ENCODE measurements around the gene PCCB. TPM values are rescaled to one million over a fixed set of nuclear protein-coding genes. Genes with fewer than 3 reads are reported as not detected.
"Not testable (repeated sequence)": the region's sequence is repeated elsewhere in the genome, so short reads cannot be mapped to it uniquely, and the experiment has no call there.

Gene PCCB
- total RNA-seq, 2 donors from 2014 or later, result 43.2 to 112 TPM

DNA sequence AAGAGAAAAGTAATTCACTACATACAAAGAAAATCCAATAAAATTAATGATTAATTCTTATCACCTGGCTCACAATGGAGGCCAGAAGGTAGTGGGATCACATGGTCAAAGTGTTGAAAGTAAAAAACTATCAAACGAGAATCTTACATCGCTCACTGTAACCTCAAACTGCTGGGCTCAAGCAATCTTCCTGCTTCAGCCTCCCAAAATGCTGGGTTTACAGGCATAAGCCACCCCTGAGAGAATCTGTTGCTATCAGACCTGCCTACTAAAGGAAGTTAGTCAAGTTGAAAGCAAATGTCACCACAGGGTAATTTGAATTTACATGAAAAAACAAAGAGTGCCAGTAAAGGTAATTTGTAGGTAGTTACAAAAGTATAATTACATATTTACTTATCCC lies 103.3 kb downstream of the PCCB start:
- Histone ChIP-seq H3K27me3 (no peaks in the 10 kb centered on the region), H3K4me1 (peaks cover 0 to 20% of the 10 kb centered on the region in 2 donors), H3K27ac (no peak overlapping the region), H3K9me3 (no peaks in the 10 kb centered on the region), H3K4me3 (no peak overlapping the region), H3K36me3 (peaks cover 4% of the 10 kb centered on the region)
- DNase-seq (ENCODE audit: low spot score), result no peak
- no peak for TF ChIP-seq CTCF (IDR thresholded peaks at IDR 0.05)

DNA sequence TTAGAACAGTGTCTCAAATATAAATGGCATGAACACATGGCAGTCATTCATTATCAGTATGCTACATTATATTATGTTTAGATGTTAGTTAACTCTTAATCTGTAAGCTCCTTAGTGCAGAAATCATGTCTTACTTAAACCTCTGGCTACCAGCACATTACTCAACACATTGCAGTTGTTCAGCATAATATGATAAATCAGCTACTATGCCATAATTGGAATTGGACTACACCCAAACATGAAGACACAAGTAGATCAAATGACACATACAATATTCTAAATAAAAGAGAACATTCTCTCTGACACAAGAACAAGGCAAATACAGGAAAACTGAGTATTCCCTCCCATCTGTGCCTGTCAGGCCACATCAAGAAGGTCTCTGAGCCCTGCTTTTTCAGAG lies 116.1 kb downstream of the PCCB start:
- no peaks in the 10 kb centered on the region for H3K27me3 ChIP-seq
- H3K36me3 ChIP-seq, result peaks cover 13% of the 10 kb centered on the region
- H3K4me3 ChIP-seq, result no peak overlapping the region
- H3K27ac ChIP-seq, result no peak overlapping the region
- H3K9me3 ChIP-seq, result no peaks in the 10 kb centered on the region
- no peak for DNase-seq (ENCODE audit: low spot score)
- TF ChIP-seq CTCF (IDR thresholded peaks at IDR 0.05), result no peak
- no peaks in the 10 kb centered on the region for H3K4me1 ChIP-seq

DNA sequence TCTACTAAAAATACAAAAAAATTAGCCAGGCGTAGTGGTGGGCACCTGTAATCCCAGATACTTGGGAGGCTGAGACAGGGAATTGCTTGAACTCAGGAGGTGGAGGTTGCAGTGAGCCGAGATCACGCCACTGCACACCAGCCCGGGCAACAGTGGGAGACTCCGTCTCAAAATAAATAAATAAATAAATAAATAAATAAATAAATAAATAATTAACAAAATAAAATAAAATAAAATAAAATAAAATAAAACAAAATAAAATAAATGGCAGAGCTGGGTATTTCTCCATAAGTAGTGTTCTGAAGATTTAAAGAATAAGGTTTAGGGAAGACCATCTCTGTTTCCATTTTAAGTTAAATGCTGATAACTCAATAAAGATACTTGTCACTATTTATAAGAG lies 125.7 kb downstream of the PCCB start:
- not testable (repeated sequence) for H3K27ac ChIP-seq; H3K4me3 ChIP-seq; H3K9me3 ChIP-seq; H3K4me1 ChIP-seq; H3K27me3 ChIP-seq; DNase-seq (ENCODE audit: low spot score)
- H3K36me3 ChIP-seq, result peaks cover 20% of the 10 kb centered on the region

- no peaks in the 10 kb centered on the region for H3K9me3 ChIP-seq
- TF ChIP-seq CTCF (IDR thresholded peaks at IDR 0.05), result no peak
- DNase-seq (ENCODE audit: low spot score), result no peak
- H3K27me3 ChIP-seq, result no peaks in the 10 kb centered on the region
- H3K36me3 ChIP-seq, result peaks cover 20% of the 10 kb centered on the region
- no peaks in the 10 kb centered on the region for H3K4me1 ChIP-seq
- no peak overlapping the region for H3K4me3 ChIP-seq
- H3K27ac ChIP-seq, result no peak overlapping the region
Measured at GRCh38 chr3:136377508-136377907, 127.4 kb downstream of the PCCB start.

GRCh38 chr3:136378011-136378410 lies 127.9 kb downstream of the PCCB start:
- TF ChIP-seq CTCF (IDR thresholded peaks at IDR 0.05), result no peak
- H3K9me3 ChIP-seq, result no peaks in the 10 kb centered on the region
- no peaks in the 10 kb centered on the region for H3K27me3 ChIP-seq
- no peak overlapping the region for H3K4me3 ChIP-seq
- no peak overlapping the region for H3K27ac ChIP-seq
- H3K36me3 ChIP-seq, result peaks cover 20% of the 10 kb centered on the region
- no peak for DNase-seq (ENCODE audit: low spot score)
- no peaks in the 10 kb centered on the region for H3K4me1 ChIP-seq

Other genes with a start within 250 kb of the PCCB start
- gene MSL2, start 54.0 kb upstream of the PCCB start, total RNA-seq, result 10 to 100 TPM; 19.2 to 22.0 TPM

All from right atrium auricular region (tissue), 2 donors.